Chondrocyte (in vitro differentiated cells): ENCODE measurements around the gene TMEM183A. TPM values are rescaled to one million over a fixed set of nuclear protein-coding genes. Genes with fewer than 3 reads are reported as not detected.

Experiments
- DNase-seq: peaks from one replicate; pipeline ENCODE4 v3.0.0; 2021; ENCODE audit warnings: mixed read lengths, low spot score
- H3K27ac Mint-ChIP-seq: one replicate; pipeline ENCODE4 v1.8.0; 2021; ENCODE audit warnings: mild to moderate bottlenecking, moderate library complexity, mixed read lengths; ENCODE audit not compliant: unreplicated experiment
- H3K27me3 Mint-ChIP-seq: 2 replicates; pipeline ENCODE4 v1.8.0; 2021; ENCODE audit warnings: low read depth, mixed read lengths
- H3K36me3 Mint-ChIP-seq: 2 replicates; pipeline ENCODE4 v1.8.0; 2021; ENCODE audit warnings: low read depth, mixed read lengths
- H3K4me1 Mint-ChIP-seq: 2 replicates; pipeline ENCODE4 v1.8.0; 2021; ENCODE audit warnings: low read depth, mild to moderate bottlenecking, mixed read lengths
- H3K4me3 Mint-ChIP-seq: one replicate; pipeline ENCODE4 v1.8.0; 2021; ENCODE audit warnings: mild to moderate bottlenecking, moderate library complexity, mixed read lengths; ENCODE audit not compliant: unreplicated experiment
- H3K9me3 Mint-ChIP-seq: 2 replicates; pipeline ENCODE4 v1.8.0; 2021; ENCODE audit warnings: low read depth, mixed read lengths
- total RNA-seq: library from RNA; stranded (reverse); gene quantifications from 3 replicates; pipeline ENCODE4 v1.2.1, GENCODE V29; 2021
- TF ChIP-seq, protein P1 (sequence below): fragments of 200-600 bp; sonication (generic); IDR thresholded peaks from 2 replicates; pipeline ENCODE4 v1.5.0; 2021; ENCODE audit warnings: antibody characterized with exemption, mild to moderate bottlenecking, moderate library complexity

The TMEM183A gene
- total RNA-seq, 1 donor from 2014 or later, result 51.4 TPM

DNA sequence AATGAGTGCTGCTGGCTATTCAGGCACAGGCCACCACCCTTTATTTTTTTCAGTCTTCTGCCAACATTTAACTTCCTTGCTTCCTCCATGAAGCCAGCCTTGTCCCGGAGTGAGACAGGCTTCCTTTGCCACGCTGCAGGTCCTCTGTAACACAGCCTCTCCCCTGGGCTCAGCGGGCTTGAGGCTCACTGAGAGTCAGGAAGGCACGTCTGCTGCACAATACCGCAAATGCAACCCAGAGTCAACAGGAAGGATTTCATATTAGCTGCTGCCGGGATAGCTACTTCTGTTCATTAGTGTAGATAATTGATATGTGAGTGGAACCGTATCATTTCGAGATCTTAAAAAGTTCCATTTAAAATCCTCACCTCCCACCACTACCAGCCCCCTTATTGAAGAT, 56.1 kb downstream of the TMEM183A start:
- Mint-ChIP-seq H3K4me3 (no peak overlapping the region), H3K27me3 (no peaks in the 10 kb centered on the region), H3K9me3 (no peaks in the 10 kb centered on the region), H3K36me3 (peaks cover 33% of the 10 kb centered on the region), H3K4me1 (no peaks in the 10 kb centered on the region), H3K27ac (no peak overlapping the region)
- TF ChIP-seq, protein P1, sequence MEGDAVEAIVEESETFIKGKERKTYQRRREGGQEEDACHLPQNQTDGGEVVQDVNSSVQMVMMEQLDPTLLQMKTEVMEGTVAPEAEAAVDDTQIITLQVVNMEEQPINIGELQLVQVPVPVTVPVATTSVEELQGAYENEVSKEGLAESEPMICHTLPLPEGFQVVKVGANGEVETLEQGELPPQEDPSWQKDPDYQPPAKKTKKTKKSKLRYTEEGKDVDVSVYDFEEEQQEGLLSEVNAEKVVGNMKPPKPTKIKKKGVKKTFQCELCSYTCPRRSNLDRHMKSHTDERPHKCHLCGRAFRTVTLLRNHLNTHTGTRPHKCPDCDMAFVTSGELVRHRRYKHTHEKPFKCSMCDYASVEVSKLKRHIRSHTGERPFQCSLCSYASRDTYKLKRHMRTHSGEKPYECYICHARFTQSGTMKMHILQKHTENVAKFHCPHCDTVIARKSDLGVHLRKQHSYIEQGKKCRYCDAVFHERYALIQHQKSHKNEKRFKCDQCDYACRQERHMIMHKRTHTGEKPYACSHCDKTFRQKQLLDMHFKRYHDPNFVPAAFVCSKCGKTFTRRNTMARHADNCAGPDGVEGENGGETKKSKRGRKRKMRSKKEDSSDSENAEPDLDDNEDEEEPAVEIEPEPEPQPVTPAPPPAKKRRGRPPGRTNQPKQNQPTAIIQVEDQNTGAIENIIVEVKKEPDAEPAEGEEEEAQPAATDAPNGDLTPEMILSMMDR, result no peak
- DNase-seq, result no peak

DNA sequence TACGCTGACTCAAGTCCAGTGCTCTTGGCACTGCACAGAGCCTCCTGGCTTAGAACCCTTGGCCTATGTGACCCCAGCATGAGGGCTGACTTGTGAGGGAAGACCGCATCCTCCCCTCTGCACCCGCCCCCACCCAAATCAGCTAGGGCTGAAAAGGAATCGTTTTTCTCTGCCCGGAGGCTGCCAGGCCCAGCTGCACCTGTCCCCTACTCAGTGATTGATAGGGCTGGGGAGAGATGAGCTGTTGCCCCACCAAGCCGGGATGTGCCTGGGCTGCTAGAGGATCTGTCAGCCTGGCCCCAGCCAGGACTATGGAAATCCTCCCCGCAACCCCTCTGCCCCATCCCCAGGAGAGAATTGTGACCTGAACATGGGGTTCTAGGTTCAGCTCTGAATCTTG, 58.0 kb downstream of the TMEM183A start:
- H3K36me3 Mint-ChIP-seq, result peaks cover 32% of the 10 kb centered on the region
- no peak overlapping the region for H3K27ac Mint-ChIP-seq
- no peaks in the 10 kb centered on the region for H3K9me3 Mint-ChIP-seq
- H3K4me1 Mint-ChIP-seq, result peaks cover 15% of the 10 kb centered on the region
- H3K4me3 Mint-ChIP-seq, result no peak overlapping the region
- DNase-seq, result no peak
- no peaks in the 10 kb centered on the region for H3K27me3 Mint-ChIP-seq
- TF ChIP-seq, protein P1, result no peak

DNA sequence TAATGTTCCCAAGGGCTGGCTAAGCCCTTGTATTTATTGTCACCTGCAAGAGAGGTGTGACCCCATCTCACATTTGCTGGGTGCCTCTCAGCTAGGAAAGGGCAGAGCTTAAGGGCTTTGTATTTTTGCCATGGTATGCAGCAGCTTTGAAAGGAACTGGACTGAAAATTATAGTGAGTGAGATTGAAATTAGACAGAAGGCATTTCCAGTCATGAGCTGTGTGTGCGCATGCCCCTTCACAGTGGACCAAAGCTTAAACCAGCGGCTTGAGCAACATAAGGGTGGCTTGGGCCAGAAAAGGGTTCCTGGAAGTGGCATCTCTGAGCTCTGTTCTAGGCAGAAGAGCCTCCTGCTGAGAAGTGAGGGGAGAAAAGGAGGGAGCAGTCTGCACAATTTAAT, 58.8 kb downstream of the TMEM183A start:
- no peaks in the 10 kb centered on the region for H3K9me3 Mint-ChIP-seq
- TF ChIP-seq, protein P1, result no peak
- no peak overlapping the region for H3K27ac Mint-ChIP-seq
- peaks cover 15% of the 10 kb centered on the region for H3K4me1 Mint-ChIP-seq
- peaks cover 26% of the 10 kb centered on the region for H3K36me3 Mint-ChIP-seq
- no peak for DNase-seq
- H3K27me3 Mint-ChIP-seq, result no peaks in the 10 kb centered on the region
- no peak overlapping the region for H3K4me3 Mint-ChIP-seq

DNA sequence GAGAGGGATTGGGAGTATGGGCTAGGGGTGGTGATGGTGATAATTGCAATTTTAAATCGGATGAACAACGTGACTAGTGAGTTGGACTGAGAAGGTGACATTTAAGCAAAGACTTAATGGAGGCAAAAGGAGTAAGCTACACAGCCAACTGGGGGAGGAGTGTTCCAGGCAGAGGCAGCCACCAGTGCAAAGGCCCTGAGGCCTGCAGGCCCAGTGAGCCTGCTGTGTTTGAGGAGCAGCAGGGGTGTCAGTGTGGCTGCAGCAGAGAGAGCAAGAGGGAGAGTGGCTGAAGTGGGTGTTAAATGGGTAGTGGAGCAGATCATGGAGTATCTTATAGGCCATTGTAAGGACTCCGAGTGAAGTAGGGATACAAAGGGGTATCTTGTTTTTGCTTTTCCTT, 59.8 kb downstream of the TMEM183A start:
- Mint-ChIP-seq H3K4me1 (peaks cover 15% of the 10 kb centered on the region), H3K27ac (no peak overlapping the region), H3K27me3 (no peaks in the 10 kb centered on the region), H3K9me3 (no peaks in the 10 kb centered on the region), H3K4me3 (no peak overlapping the region), H3K36me3 (peaks cover 28% of the 10 kb centered on the region)
- peak; percentile 38 for DNase-seq
- TF ChIP-seq, protein P1, result no peak

DNA sequence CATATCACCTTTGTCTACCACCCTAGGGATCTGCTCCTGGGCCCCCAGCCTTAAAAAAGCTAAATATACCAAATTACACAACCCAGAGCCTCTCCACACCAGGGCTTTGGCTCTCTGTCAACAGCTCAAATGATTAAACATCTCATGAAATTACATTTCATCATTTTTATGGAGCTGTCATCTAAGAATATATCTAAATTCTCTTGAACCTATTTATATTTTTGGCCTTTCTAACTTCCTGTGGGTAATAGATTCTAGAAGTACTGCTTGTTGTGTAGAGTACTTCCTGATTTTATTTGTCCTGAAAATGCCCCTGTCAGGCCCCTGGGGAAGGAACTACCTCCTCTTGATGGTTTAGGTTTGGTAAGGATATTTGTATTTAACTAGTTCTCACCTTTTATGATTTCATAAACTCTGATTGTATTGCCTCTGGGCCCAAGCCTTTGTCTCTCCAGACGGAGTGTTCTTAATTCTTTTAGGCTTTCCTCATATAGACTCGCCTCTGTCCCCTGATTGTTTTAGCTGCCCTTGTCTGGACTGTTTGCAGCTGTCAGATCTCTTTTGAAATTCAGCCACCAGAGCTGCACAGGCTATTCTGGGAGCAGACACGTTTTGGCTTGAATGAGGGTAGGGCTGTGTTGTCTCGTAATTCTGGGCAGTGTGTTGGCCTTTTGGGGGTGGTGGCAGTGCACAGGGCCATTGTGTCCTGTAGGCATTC, 62.0 kb downstream of the TMEM183A start:
- Mint-ChIP-seq H3K4me3 (no peak overlapping the region), H3K36me3 (peaks cover 39% of the 10 kb centered on the region), H3K27me3 (peaks cover 10% of the 10 kb centered on the region), H3K4me1 (peaks cover 21% of the 10 kb centered on the region), H3K27ac (peak overlapping the region; percentile 86), H3K9me3 (no peaks in the 10 kb centered on the region)
- no peak for DNase-seq
- TF ChIP-seq, protein P1, result no peak
